Measurements from ENCODE around the gene DNAJB14. TPM values are rescaled to one million over a fixed set of nuclear protein-coding genes. Genes with fewer than 3 reads are reported as not detected.

The DNAJB14 gene
- total and polyA plus RNA-seq, 2 donors from 2014 or later, result 8.1 to 51.7 TPM

- no peak for DNase-seq
- H3K4me1 ChIP-seq (ENCODE audit: control insufficient read depth in 2 of 3, insufficient read depth in 2 of 3, low read depth in 1 of 3, low read length in 3 of 3), result peaks cover 0 to 3% (median 0%) of the 10 kb centered on the region in 3 donors
- H3K9me3 ChIP-seq (ENCODE audit: control insufficient read depth in 2 of 3, insufficient read depth in 1 of 3, low read length in 3 of 3), result no peaks in the 10 kb centered on the region
- no peak overlapping the region for H3K27ac ChIP-seq (ENCODE audit: low read depth in 2 of 2, low read length in 2 of 2)
- no peaks in the 10 kb centered on the region for H3K27me3 ChIP-seq (ENCODE audit: control insufficient read depth, insufficient read depth, low read length)
- H3K9ac ChIP-seq (ENCODE audit: low read length in 3 of 3), result no peak overlapping the region
- no peak for FAIRE-seq
- no peaks in the 10 kb centered on the region for H3K36me3 ChIP-seq (ENCODE audit: control insufficient read depth in 2 of 3, insufficient read depth in 3 of 3, low read length in 3 of 3)
- no peak for TF ChIP-seq CTCF (IDR thresholded peaks at IDR 0.05; ENCODE audit: borderline replicate concordance, extremely low read depth, insufficient read depth)
- intact Hi-C loops (cut with DNase I), result no loop called here
- no peak overlapping the region for H3K4me3 ChIP-seq (ENCODE audit: low read length in 3 of 3)
These were observed 85.9 kb downstream of the DNAJB14 start for GRCh38 chr4:99860521-99860920.

- TF ChIP-seq CTCF (IDR thresholded peaks at IDR 0.05; ENCODE audit: borderline replicate concordance, extremely low read depth, insufficient read depth), result no peak
- Histone ChIP-seq H3K9ac (ENCODE audit: low read length in 3 of 3) (no peak overlapping the region), H3K27ac (ENCODE audit: low read depth in 2 of 2, low read length in 2 of 2) (no peak overlapping the region), H3K9me3 (ENCODE audit: control insufficient read depth in 2 of 3, insufficient read depth in 1 of 3, low read length in 3 of 3) (no peaks in the 10 kb centered on the region), H3K4me3 (ENCODE audit: low read length in 3 of 3) (no peak overlapping the region), H3K27me3 (ENCODE audit: control insufficient read depth, insufficient read depth, low read length) (no peaks in the 10 kb centered on the region), H3K4me1 (ENCODE audit: control insufficient read depth in 2 of 3, insufficient read depth in 2 of 3, low read depth in 1 of 3, low read length in 3 of 3) (peaks cover 0 to 3% (median 0%) of the 10 kb centered on the region in 3 donors), H3K36me3 (ENCODE audit: control insufficient read depth in 2 of 3, insufficient read depth in 3 of 3, low read length in 3 of 3) (no peaks in the 10 kb centered on the region)
- intact Hi-C loops (cut with DNase I), result no loop called here
- FAIRE-seq (no peak), DNase-seq (no peak)
These were observed 86.8 kb downstream of the DNAJB14 start for GRCh38 chr4:99859618-99860017.

- H3K4me1 ChIP-seq (ENCODE audit: control insufficient read depth in 2 of 3, insufficient read depth in 2 of 3, low read depth in 1 of 3, low read length in 3 of 3), result peaks cover 0 to 3% (median 0%) of the 10 kb centered on the region in 3 donors
- intact Hi-C loops (cut with DNase I), result no loop called here
- H3K4me3 ChIP-seq (ENCODE audit: low read length in 3 of 3), result no peak overlapping the region
- TF ChIP-seq CTCF (IDR thresholded peaks at IDR 0.05; ENCODE audit: borderline replicate concordance, extremely low read depth, insufficient read depth), result no peak
- no peaks in the 10 kb centered on the region for H3K9me3 ChIP-seq (ENCODE audit: control insufficient read depth in 2 of 3, insufficient read depth in 1 of 3, low read length in 3 of 3)
- H3K9ac ChIP-seq (ENCODE audit: low read length in 3 of 3), result no peak overlapping the region
- no peak overlapping the region for H3K27ac ChIP-seq (ENCODE audit: low read depth in 2 of 2, low read length in 2 of 2)
- H3K27me3 ChIP-seq (ENCODE audit: control insufficient read depth, insufficient read depth, low read length), result no peaks in the 10 kb centered on the region
- DNase-seq (no peak), FAIRE-seq (no peak)
- H3K36me3 ChIP-seq (ENCODE audit: control insufficient read depth in 2 of 3, insufficient read depth in 3 of 3, low read length in 3 of 3), result no peaks in the 10 kb centered on the region
These were observed 89.1 kb downstream of the DNAJB14 start for GRCh38 chr4:99857307-99857706.

GRCh38 chr4:99856166-99856565 is 90.3 kb downstream of the DNAJB14 start:
- H3K9ac ChIP-seq (ENCODE audit: low read length in 3 of 3), result no peak overlapping the region
- FAIRE-seq, result no peak
- H3K4me3 ChIP-seq (ENCODE audit: low read length in 3 of 3), result no peak overlapping the region
- no peaks in the 10 kb centered on the region for H3K9me3 ChIP-seq (ENCODE audit: control insufficient read depth in 2 of 3, insufficient read depth in 1 of 3, low read length in 3 of 3)
- no peak for DNase-seq
- peaks cover 0 to 3% (median 0%) of the 10 kb centered on the region in 3 donors for H3K4me1 ChIP-seq (ENCODE audit: control insufficient read depth in 2 of 3, insufficient read depth in 2 of 3, low read depth in 1 of 3, low read length in 3 of 3)
- H3K36me3 ChIP-seq (ENCODE audit: control insufficient read depth in 2 of 3, insufficient read depth in 3 of 3, low read length in 3 of 3), result no peaks in the 10 kb centered on the region
- H3K27ac ChIP-seq (ENCODE audit: low read depth in 2 of 2, low read length in 2 of 2), result no peak overlapping the region
- intact Hi-C loops (cut with DNase I), result no loop called here
- no peaks in the 10 kb centered on the region for H3K27me3 ChIP-seq (ENCODE audit: control insufficient read depth, insufficient read depth, low read length)
- no peak for TF ChIP-seq CTCF (IDR thresholded peaks at IDR 0.05; ENCODE audit: borderline replicate concordance, extremely low read depth, insufficient read depth)

All from kidney (tissue), 14 donors.